Thyroid gland (tissue), 4 donors: Measurements from ENCODE around the gene CHMP4A. TPM values are rescaled to one million over a fixed set of nuclear protein-coding genes. Genes with fewer than 3 reads are reported as not detected.

Experiments
- DNase-seq, 2 donors: peaks; one replicate each; pipeline ENCODE4 v3.0.0-alpha.2; 2019
- H3K27ac ChIP-seq, 3 donors: fragments of 200-600 bp; sonication (generic); 1 replicate in 2 of 3; 2 replicates in 1 of 3; pipeline ENCODE4 v1.5.1; 2016 to 2019; ENCODE audit warnings: mild to moderate bottlenecking in 1 of 3, moderate library complexity in 1 of 3
- H3K27me3 ChIP-seq: fragments of 200-600 bp; sonication (generic); one replicate; pipeline ENCODE4 v1.5.1; 2019
- H3K36me3 ChIP-seq, 2 donors: fragments of 200-600 bp; sonication (generic); one replicate each; pipeline ENCODE4 v1.5.1; 2016 to 2019
- H3K4me1 ChIP-seq, 2 donors: fragments of 200-600 bp; sonication (generic); one replicate each; pipeline ENCODE4 v1.5.1; 2017 to 2019
- H3K4me3 ChIP-seq, 3 donors: fragments of 200-600 bp; sonication (generic); replicated peaks in 1 of 3; 1 replicate in 2 of 3; 2 replicates in 1 of 3; pipeline ENCODE4 v1.5.1; 2016; ENCODE audit warnings: mild to moderate bottlenecking in 1 of 3
- H3K9me3 ChIP-seq: fragments of 200-600 bp; sonication (generic); one replicate; pipeline ENCODE4 v1.5.1; 2017
- POLR2A ChIP-seq, 2 donors: fragments of 450-650 bp; IDR thresholded peaks; one replicate each; pipeline ENCODE4 v1.6.1; 2017; ENCODE audit warnings: antibody characterized with exemption in 2 of 2, mild to moderate bottlenecking in 2 of 2, moderate library complexity in 1 of 2
- WGBS, 2 donors: methylation state at CpG; one replicate each; pipeline ENCODE4 v1.1.5; 2017; 5-methylcytosine and 5-hydroxymethylcytosine counted together
- intact Hi-C: fragments of 100-400 bp; cut with DNase I; formaldehyde crosslinking; loops from one replicate; pipeline ENCODE4 v1.15.1; 2023
- total RNA-seq, 4 donors: library from RNA; depleted of rRNA; stranded (reverse); fragments of >200 nt; gene quantifications; one replicate each; pipeline ENCODE4 v1.2.3, GENCODE V29; 2016
- TF ChIP-seq, protein P1 (sequence below), 6 experiments: fragments of 200-600 bp in 3 of 6; fragments of 450-650 bp in 3 of 6; sonication (generic) in 3 of 6; IDR thresholded peaks; one replicate each; pipeline ENCODE4 v1.5.1; 2016 to 2019; ENCODE audit warnings: antibody characterized with exemption in 6 of 6, mild to moderate bottlenecking in 2 of 6, inconsistent platforms in 1 of 6, moderate library complexity in 1 of 6

CHMP4A gene
- total RNA-seq, 4 donors from 2014 or later = 26.5 to 60.2 (median 46.2) TPM

DNA sequence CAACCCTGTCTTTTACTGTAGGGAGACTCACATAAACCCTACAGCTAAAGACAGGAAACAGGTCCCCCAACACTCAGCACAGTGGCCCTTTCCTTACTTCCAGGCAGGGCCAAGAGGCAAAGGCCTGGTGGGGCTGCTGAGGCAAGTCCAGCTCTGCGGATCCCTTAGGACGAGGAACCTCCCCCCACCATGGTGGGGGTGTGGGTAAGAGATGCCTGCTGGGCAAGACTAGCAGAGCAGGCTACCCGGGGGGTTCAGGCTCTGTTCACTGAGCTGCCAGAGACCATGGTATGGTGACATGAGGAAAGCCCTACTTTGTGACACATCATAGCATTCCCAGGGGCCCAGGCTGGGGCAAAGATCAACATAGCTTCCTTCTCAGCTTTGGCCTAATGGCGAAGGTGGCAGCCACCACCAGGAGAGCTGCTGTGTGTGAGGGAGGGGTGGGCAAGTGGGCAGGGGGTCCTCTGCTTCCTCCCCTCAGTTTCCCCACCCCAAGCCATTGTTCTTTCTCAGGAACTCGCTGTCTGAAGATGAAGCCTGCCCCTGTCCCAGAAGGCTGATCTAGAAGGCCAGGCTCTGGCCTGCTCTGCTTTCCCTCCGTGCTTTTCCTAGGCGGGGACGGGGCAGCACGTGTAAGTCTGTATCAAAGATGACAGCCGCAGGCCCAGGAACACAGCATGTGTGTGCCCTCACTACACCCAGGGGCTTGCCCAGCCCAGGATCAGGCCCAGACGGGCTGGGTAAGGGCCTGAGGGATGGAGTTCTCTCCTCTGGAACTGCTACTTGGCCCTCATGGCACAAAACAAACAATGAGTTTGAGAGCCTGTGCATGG, 39.2 kb upstream of the CHMP4A start:
- Histone ChIP-seq H3K27me3 (no peaks in the 10 kb centered on the region), H3K27ac (no peak overlapping the region), H3K4me1 (no peaks in the 10 kb centered on the region), H3K4me3 (no peak overlapping the region), H3K36me3 (no peaks in the 10 kb centered on the region), H3K9me3 (no peaks in the 10 kb centered on the region)
- WGBS, 2 donors = 78 to 81% methylated on average over 9 to 11 of the region's 11 CpGs
- no peak for DNase-seq
- TF ChIP-seq, protein P1, sequence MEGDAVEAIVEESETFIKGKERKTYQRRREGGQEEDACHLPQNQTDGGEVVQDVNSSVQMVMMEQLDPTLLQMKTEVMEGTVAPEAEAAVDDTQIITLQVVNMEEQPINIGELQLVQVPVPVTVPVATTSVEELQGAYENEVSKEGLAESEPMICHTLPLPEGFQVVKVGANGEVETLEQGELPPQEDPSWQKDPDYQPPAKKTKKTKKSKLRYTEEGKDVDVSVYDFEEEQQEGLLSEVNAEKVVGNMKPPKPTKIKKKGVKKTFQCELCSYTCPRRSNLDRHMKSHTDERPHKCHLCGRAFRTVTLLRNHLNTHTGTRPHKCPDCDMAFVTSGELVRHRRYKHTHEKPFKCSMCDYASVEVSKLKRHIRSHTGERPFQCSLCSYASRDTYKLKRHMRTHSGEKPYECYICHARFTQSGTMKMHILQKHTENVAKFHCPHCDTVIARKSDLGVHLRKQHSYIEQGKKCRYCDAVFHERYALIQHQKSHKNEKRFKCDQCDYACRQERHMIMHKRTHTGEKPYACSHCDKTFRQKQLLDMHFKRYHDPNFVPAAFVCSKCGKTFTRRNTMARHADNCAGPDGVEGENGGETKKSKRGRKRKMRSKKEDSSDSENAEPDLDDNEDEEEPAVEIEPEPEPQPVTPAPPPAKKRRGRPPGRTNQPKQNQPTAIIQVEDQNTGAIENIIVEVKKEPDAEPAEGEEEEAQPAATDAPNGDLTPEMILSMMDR (IDR thresholded peaks at IDR 0.05) = no peak
- intact Hi-C loops = no loop called here

DNA sequence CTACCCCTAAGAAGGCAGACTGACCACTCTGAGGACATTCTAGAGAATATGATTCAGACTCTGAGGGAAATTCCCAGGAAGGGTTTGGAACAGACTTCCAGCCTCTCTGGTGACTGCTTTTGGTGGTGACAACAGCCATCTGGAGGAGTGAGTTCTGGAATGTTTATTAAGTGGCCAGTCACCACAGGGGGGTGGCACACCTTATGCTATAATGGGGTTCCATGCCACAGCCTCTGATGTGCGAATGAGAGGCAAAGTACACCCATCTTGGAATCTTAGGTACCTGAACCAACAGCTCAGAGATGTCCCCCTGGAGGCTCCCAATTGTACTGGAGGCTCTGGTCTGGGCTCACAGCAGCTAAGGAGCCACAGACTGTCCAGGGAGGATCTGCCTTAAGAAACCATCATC, 38.6 kb upstream of the CHMP4A start:
- intact Hi-C loops = no loop called here
- TF ChIP-seq POLR2A (IDR thresholded peaks at IDR 0.05) = no peak
- TF ChIP-seq, protein P1 (IDR thresholded peaks at IDR 0.05) = no peak
- 73 to 90% methylated on average over 1 of the region's 1 CpG for WGBS, 2 donors
- Histone ChIP-seq H3K9me3 (no peaks in the 10 kb centered on the region), H3K4me1 (no peaks in the 10 kb centered on the region), H3K27ac (no peak overlapping the region), H3K36me3 (no peaks in the 10 kb centered on the region), H3K4me3 (no peak overlapping the region), H3K27me3 (no peaks in the 10 kb centered on the region)
- no peak for DNase-seq

DNA sequence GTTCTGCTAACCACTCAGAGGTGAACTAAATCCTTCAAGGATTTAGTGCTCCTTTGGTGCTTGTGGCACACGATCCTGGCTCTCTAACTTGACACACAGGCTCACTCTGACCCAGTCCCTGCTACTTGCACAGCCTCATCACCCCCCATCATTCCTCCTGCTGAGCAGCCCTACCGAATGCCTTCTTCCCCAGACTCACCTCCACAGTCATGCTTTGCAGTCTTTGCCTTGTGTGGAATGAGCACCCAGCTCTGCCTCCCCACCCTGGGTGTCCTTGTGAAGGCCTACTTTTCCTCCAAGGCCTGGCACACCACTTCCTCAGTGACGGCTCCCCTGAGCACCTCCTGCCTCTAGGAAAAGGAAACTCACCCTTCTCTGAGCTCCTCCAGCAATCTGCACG, 37.1 kb upstream of the CHMP4A start:
- DNase-seq = no peak
- WGBS, 2 donors = 62 to 72% methylated on average over 4 of the region's 4 CpGs

DNA sequence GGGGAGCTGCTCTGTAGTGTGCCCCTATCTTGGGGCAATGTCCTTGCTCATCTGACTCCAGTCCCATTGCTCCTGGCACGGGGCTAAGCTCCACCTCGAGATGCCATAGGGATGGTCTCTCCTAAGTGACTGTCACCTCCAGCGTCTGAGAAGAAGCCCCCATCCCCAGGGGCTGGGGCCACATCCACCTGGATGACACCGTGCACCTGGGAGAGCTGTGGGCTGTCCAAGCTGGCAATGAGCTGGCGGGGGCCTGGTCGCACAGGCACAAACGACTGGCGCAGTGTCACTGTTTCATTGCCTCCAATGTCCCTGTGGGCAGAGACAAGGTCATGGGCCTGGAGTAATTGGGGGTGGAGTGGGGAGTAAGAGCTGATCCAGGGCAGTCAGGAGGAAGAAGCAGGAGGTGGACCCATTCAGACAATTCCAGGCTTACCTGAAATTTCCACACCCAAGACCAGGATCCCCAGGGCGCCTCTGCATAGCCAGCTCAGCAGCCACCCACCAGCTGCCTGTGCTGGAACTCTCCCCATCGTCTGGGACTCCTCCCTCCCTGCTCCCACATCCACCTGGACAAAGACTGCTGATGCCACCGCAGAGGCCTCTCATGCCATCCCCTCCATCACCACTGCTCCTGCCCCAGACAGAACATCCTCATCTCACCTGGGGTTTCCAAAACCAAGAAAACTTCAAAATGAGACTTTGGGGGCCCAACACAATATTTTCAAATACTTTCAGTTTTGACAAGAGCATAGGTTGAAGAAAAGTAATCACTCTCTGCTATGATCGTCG, 36.1 kb upstream of the CHMP4A start:
- no peak for DNase-seq
- intact Hi-C loops = no loop called here
- no peaks in the 10 kb centered on the region for H3K27me3 ChIP-seq
- no peaks in the 10 kb centered on the region for H3K36me3 ChIP-seq
- no peak overlapping the region for H3K27ac ChIP-seq
- H3K4me1 ChIP-seq = no peaks in the 10 kb centered on the region
- H3K4me3 ChIP-seq = no peak overlapping the region
- H3K9me3 ChIP-seq = no peaks in the 10 kb centered on the region
- WGBS, 2 donors = 72 to 88% methylated on average over 9 to 10 of the region's 13 CpGs
- TF ChIP-seq POLR2A (IDR thresholded peaks at IDR 0.05) = no peak
- TF ChIP-seq, protein P1 (IDR thresholded peaks at IDR 0.05) = no peak

More for the DNA sequence above, 37.1 kb upstream of the CHMP4A start:
- TF ChIP-seq POLR2A (IDR thresholded peaks at IDR 0.05) = no peak
- TF ChIP-seq, protein P1 (IDR thresholded peaks at IDR 0.05) = no peak
- intact Hi-C loops = no loop called here
- Histone ChIP-seq H3K9me3 (no peaks in the 10 kb centered on the region), H3K4me3 (no peak overlapping the region), H3K4me1 (no peaks in the 10 kb centered on the region), H3K36me3 (no peaks in the 10 kb centered on the region), H3K27ac (no peak overlapping the region), H3K27me3 (no peaks in the 10 kb centered on the region)

DNA sequence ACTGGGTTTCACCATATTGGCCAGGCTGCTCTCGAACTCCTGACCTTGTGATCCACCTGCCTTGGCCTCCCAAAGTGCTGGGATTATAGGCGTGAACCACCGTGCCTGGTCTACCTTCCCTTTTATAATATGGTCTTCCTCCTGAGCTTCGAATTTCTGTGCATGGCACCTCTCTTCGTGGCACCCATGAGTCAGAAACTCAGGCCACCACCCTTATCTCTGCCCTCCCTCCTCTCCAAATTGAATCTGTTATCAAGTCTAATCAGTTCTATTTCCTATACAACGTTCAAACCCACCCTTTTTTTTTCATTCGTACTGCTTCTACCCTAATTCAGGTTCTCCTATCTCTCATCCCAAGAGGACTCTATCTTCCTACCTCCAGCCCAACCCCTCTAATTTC, 34.1 kb upstream of the CHMP4A start:
- DNase-seq = no peak
- Histone ChIP-seq H3K9me3 (no peaks in the 10 kb centered on the region), H3K27ac (no peak overlapping the region), H3K27me3 (no peaks in the 10 kb centered on the region), H3K36me3 (no peaks in the 10 kb centered on the region), H3K4me1 (peaks cover 5 to 7% of the 10 kb centered on the region in 2 donors), H3K4me3 (no peak overlapping the region)
- no peak for TF ChIP-seq POLR2A (IDR thresholded peaks at IDR 0.05)
- TF ChIP-seq, protein P1 (IDR thresholded peaks at IDR 0.05) = no peak
- 73 to 80% methylated on average over 7 of the region's 7 CpGs for WGBS, 2 donors
- intact Hi-C loops = no loop called here
